Measurements from ENCODE around the gene NCOA1.
A peak's percentile ranks its signal among the peaks of the same experiment; 100 is the strongest.

DNA sequence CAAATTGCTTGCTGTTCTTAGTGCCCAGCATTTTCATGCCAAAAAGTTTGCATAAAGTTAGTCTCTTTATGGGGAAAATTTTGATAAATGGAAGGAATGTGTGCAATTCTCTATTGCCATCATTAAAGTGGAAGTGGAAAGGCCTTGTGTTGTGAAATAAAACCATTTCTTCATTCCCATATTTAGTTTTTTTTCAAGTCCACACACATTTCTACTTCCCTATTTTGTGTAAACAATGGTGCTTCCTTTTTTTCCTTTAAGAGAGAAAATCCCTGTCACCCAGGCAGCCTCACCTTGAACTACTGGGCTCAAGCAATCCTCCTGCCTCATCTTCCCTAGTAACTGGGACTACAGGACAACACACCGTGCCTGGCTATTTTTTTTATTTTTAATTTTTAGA, 42.3 kb upstream of the NCOA1 start:
- TF ChIP-seq, protein P1, sequence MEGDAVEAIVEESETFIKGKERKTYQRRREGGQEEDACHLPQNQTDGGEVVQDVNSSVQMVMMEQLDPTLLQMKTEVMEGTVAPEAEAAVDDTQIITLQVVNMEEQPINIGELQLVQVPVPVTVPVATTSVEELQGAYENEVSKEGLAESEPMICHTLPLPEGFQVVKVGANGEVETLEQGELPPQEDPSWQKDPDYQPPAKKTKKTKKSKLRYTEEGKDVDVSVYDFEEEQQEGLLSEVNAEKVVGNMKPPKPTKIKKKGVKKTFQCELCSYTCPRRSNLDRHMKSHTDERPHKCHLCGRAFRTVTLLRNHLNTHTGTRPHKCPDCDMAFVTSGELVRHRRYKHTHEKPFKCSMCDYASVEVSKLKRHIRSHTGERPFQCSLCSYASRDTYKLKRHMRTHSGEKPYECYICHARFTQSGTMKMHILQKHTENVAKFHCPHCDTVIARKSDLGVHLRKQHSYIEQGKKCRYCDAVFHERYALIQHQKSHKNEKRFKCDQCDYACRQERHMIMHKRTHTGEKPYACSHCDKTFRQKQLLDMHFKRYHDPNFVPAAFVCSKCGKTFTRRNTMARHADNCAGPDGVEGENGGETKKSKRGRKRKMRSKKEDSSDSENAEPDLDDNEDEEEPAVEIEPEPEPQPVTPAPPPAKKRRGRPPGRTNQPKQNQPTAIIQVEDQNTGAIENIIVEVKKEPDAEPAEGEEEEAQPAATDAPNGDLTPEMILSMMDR (IDR thresholded peaks at IDR 0.05; ENCODE audit: insufficient read depth, low read length), result no peak
- no peak for TF ChIP-seq POLR2AphosphoS5 (IDR thresholded peaks at IDR 0.05; ENCODE audit: low read depth)
- TF ChIP-seq, protein P2, sequence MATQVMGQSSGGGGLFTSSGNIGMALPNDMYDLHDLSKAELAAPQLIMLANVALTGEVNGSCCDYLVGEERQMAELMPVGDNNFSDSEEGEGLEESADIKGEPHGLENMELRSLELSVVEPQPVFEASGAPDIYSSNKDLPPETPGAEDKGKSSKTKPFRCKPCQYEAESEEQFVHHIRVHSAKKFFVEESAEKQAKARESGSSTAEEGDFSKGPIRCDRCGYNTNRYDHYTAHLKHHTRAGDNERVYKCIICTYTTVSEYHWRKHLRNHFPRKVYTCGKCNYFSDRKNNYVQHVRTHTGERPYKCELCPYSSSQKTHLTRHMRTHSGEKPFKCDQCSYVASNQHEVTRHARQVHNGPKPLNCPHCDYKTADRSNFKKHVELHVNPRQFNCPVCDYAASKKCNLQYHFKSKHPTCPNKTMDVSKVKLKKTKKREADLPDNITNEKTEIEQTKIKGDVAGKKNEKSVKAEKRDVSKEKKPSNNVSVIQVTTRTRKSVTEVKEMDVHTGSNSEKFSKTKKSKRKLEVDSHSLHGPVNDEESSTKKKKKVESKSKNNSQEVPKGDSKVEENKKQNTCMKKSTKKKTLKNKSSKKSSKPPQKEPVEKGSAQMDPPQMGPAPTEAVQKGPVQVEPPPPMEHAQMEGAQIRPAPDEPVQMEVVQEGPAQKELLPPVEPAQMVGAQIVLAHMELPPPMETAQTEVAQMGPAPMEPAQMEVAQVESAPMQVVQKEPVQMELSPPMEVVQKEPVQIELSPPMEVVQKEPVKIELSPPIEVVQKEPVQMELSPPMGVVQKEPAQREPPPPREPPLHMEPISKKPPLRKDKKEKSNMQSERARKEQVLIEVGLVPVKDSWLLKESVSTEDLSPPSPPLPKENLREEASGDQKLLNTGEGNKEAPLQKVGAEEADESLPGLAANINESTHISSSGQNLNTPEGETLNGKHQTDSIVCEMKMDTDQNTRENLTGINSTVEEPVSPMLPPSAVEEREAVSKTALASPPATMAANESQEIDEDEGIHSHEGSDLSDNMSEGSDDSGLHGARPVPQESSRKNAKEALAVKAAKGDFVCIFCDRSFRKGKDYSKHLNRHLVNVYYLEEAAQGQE (IDR thresholded peaks at IDR 0.05; ENCODE audit: insufficient replicate concordance, low read depth), result no peak
- TF ChIP-seq GABPA (IDR thresholded peaks at IDR 0.05; ENCODE audit: low read depth), result no peak
- TF ChIP-seq SPI1 (IDR thresholded peaks at IDR 0.05; ENCODE audit: borderline replicate concordance, low read depth), result peak; percentile 96

All from HL-60 (cell line).